Measurements from ENCODE around the gene ELMO3. TPM values are rescaled to one million over a fixed set of nuclear protein-coding genes. Genes with fewer than 3 reads are reported as not detected.

The ELMO3 gene
- total and polyA plus RNA-seq, 2 of the 13 experiments (the other 11 are each of a cell fraction or from before 2014, with no cell fraction given) = 2.6 to 4.0 TPM

GRCh38 chr16:67166598-67167168, 32.2 kb upstream of the ELMO3 start (continued):
- TF ChIP-seq ZNF687 (CRISPR knock-in tag; IDR thresholded peaks at IDR 0.05) (peak; percentile 30; the same call in 1 of the 2 replicates), CTCF (CRISPR knock-in tag; IDR thresholded peaks at IDR 0.05) (peak; percentile 21; the same call in 1 of the 2 replicates), SRSF9 (IDR thresholded peaks at IDR 0.05; ENCODE audit: borderline replicate concordance, insufficient read depth, low read depth, low read length, poor library complexity, severe bottlenecking) (no peak)

GRCh38 chr16:67167588-67167987, 31.3 kb upstream of the ELMO3 start:
- Histone ChIP-seq H3K27me3 (ENCODE audit: control insufficient read depth in 1 of 2, insufficient read depth in 2 of 2, low read length in 2 of 2) (peaks cover 9 to 40% of the 10 kb centered on the region in 2 experiments), H3K4me2 (ENCODE audit: low read depth, low read length) (no peak overlapping the region), H3K9ac (ENCODE audit: insufficient read depth, low read depth, low read length) (no peak overlapping the region), H3K9me3 (ENCODE audit: low read length) (no peaks in the 10 kb centered on the region), H4K20me1 (ENCODE audit: insufficient read depth, low read length) (no peaks in the 10 kb centered on the region), H3K4me1 (ENCODE audit: insufficient read depth, low read length) (peaks cover 56% of the 10 kb centered on the region), H3K36me3 (replicated peaks in 1 of 2; ENCODE audit: control insufficient read depth in 1 of 2, insufficient read depth in 2 of 2, low read length in 2 of 2) (no peaks in the 10 kb centered on the region), H3K79me2 (ENCODE audit: insufficient read depth, low read length) (no peaks in the 10 kb centered on the region), H3K4me3 (replicated peaks in 1 of 3; ENCODE audit: insufficient read depth in 1 of 3, low read depth in 2 of 3, low read length in 3 of 3) (no peak overlapping the region), H3K27ac (ENCODE audit: extremely low read length, insufficient read depth, low read length) (no peak overlapping the region), H2AFZ (ENCODE audit: low read length) (no peak overlapping the region)
- in situ Hi-C loops (cut with HindIII; ENCODE audit: extremely low pct_ligation_motif_present, low pct_unique_long_range_greater_than_20kb) (no loop called here), intact Hi-C loops (cut with micrococcal nuclease; ENCODE audit: unreplicated experiment) (no loop called here)
- no TSS peak for BruUV-seq (replicated peaks)
- no peak for ATAC-seq
- no peak for DNase-seq (ENCODE audit: low spot score)
- no peak for FAIRE-seq
- ChIA-PET POLR2A (interaction anchor here (1.2 kb wide), 1 partner anchor 262 kb away, joined by 3 read pairs; no protein-coding TSS in a partner anchor), CTCF (ENCODE audit: low intra/inter-chr PET ratio, low total read pairs) (no interaction called here)
- 36% methylated on average over 3 of the region's 7 CpGs for WGBS (ENCODE audit: low lambda C conversion rate)
- TF ChIP-seq KMT2B (CRISPR knock-in tag; IDR thresholded peaks at IDR 0.05) (no peak), TFDP2 (CRISPR knock-in tag; IDR thresholded peaks at IDR 0.05) (no peak), SATB2 (CRISPR knock-in tag; IDR thresholded peaks at IDR 0.05) (no peak), ZKSCAN8 (CRISPR knock-in tag; IDR thresholded peaks at IDR 0.05; ENCODE audit: borderline replicate concordance) (no peak), KMT2A (CRISPR knock-in tag; IDR thresholded peaks at IDR 0.05) (no peak), ZEB1 (IDR thresholded peaks at IDR 0.05; ENCODE audit: insufficient replicate concordance, low read depth) (no peak)
- TF ChIP-seq, protein P1, sequence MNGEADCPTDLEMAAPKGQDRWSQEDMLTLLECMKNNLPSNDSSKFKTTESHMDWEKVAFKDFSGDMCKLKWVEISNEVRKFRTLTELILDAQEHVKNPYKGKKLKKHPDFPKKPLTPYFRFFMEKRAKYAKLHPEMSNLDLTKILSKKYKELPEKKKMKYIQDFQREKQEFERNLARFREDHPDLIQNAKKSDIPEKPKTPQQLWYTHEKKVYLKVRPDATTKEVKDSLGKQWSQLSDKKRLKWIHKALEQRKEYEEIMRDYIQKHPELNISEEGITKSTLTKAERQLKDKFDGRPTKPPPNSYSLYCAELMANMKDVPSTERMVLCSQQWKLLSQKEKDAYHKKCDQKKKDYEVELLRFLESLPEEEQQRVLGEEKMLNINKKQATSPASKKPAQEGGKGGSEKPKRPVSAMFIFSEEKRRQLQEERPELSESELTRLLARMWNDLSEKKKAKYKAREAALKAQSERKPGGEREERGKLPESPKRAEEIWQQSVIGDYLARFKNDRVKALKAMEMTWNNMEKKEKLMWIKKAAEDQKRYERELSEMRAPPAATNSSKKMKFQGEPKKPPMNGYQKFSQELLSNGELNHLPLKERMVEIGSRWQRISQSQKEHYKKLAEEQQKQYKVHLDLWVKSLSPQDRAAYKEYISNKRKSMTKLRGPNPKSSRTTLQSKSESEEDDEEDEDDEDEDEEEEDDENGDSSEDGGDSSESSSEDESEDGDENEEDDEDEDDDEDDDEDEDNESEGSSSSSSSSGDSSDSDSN (CRISPR knock-in tag; IDR thresholded peaks at IDR 0.05) = no peak
- TF ChIP-seq, protein P2, sequence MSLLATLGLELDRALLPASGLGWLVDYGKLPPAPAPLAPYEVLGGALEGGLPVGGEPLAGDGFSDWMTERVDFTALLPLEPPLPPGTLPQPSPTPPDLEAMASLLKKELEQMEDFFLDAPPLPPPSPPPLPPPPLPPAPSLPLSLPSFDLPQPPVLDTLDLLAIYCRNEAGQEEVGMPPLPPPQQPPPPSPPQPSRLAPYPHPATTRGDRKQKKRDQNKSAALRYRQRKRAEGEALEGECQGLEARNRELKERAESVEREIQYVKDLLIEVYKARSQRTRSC (CRISPR knock-in tag; IDR thresholded peaks at IDR 0.05; ENCODE audit: low read depth) = no peak

Measured in HepG2 (cell line).